GM20000 (cell line): ENCODE measurements around the gene ZC3H18.

Source experiments
- DNase-seq: peaks from one replicate; pipeline ENCODE4 v3.0.0; 2012; ENCODE audit warnings: low spot score
- TF ChIP-seq, protein P1 (sequence below): IDR thresholded peaks from 2 replicates; pipeline ENCODE4 v1.5.1; 2012; ENCODE audit warnings: mild to moderate bottlenecking, control low read depth; ENCODE audit errors: extremely low read depth, missing control alignments

The ZC3H18 gene

DNA sequence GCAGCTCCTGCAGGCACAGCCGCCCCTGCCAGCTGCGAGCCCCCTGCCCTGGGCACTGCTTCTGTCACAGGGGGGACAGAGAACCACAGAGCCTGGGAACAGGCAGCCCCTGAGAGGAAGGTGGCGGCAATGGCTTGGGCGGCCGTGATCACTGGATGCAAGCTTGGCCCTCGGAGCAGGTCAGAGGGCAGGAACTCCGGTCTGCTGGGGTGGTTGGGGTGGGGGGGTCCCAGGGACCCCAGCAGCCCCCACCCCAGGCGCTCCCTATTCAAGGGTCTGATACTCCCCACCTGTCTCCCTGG is 82.5 kb downstream of the ZC3H18 start:
- DNase-seq: no peak
- TF ChIP-seq, protein P1, sequence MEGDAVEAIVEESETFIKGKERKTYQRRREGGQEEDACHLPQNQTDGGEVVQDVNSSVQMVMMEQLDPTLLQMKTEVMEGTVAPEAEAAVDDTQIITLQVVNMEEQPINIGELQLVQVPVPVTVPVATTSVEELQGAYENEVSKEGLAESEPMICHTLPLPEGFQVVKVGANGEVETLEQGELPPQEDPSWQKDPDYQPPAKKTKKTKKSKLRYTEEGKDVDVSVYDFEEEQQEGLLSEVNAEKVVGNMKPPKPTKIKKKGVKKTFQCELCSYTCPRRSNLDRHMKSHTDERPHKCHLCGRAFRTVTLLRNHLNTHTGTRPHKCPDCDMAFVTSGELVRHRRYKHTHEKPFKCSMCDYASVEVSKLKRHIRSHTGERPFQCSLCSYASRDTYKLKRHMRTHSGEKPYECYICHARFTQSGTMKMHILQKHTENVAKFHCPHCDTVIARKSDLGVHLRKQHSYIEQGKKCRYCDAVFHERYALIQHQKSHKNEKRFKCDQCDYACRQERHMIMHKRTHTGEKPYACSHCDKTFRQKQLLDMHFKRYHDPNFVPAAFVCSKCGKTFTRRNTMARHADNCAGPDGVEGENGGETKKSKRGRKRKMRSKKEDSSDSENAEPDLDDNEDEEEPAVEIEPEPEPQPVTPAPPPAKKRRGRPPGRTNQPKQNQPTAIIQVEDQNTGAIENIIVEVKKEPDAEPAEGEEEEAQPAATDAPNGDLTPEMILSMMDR: no peak

DNA sequence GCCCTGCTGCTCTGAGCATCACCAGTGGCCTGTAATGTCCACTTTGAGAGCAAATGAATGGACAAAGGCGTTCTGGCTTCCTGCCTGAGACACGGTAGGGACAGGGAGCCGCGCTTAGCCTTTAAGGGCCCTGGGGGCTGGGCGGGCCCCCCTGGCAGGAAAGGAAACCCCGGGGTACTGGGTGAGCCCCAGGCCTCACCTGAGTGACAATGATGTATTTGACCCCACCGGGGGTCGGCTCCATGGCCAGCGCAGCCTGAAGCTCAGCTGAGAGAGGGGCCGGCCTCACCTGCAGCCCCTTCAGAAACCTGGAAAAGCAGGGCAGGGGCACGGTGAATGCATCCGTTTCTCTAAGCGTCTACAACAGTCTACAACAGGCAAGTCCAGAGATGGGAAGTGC is 82.9 kb downstream of the ZC3H18 start:
- TF ChIP-seq, protein P1: no peak

DNA sequence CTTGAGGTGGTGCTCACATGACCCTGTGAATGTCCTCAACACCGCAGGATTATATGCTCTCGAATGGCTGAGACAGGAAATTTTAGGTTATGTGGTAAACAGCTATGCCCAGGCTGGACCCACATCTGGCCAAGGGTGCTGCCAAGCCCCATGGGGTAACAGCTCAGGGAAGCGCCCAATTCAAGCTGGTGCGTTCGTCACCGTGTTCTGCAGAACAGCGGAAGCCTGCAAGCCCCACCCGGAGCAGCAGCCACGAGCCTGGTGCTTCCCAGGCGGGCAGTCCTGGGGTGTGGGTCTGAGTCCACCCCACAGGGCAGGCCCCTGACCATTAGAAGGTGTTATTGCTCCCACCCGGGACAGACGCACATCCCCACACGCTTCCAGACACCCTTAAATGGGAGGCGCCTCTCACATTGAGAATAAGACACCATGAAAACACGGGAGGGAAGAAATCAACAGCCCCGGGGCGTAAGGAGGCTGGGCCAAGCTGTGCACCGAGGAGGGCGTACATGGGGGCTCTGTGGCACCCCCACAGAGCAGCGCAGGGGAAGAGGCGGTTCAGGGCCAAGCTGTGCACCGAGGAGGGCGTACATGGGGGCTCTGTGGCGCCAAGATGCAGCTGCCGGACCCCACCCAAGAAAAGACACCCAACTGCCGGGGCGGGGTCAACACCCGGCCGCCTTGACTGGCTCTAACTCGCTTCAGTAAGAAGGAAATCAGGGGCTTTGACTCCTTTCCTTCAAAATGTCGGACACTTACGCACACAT is 83.6 kb downstream of the ZC3H18 start:
- no peak for DNase-seq
- TF ChIP-seq, protein P1: no peak

More for the DNA sequence above, 82.9 kb downstream of the ZC3H18 start:
- no peak for DNase-seq

DNA sequence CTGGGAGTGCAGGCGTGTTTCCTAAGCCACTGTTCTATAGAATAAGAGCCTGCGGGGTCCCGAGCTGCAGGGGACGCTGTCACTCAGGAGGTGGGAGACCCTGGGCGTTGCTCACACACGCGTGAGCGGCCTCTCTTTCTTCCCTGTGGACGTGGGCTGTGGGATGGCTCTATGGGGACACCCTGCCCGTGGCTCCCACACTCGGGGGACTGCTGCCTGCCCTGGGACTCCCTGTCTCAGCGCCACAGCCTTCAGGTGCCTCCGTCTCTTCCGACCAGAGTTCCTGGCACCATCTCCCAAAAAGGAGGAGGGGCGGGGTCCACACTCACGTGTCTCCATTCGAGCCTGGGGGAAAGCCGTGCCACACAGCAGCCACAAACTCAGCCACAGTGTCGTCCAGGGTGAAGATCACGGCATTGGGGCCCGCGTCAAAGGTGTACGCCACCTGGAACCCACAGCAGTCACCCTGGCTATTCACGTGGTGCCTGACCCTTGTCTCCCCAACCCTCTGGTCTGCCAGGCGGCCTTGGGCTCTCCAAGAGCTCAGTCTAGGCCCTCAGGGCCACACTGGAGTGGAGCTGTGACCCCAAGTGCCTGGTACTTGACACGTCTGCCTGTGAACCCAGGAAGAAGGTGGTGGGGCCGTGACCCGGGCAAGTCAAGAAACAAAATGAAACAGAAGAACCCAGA is 84.3 kb downstream of the ZC3H18 start:
- TF ChIP-seq, protein P1: no peak
- DNase-seq: no peak

DNA sequence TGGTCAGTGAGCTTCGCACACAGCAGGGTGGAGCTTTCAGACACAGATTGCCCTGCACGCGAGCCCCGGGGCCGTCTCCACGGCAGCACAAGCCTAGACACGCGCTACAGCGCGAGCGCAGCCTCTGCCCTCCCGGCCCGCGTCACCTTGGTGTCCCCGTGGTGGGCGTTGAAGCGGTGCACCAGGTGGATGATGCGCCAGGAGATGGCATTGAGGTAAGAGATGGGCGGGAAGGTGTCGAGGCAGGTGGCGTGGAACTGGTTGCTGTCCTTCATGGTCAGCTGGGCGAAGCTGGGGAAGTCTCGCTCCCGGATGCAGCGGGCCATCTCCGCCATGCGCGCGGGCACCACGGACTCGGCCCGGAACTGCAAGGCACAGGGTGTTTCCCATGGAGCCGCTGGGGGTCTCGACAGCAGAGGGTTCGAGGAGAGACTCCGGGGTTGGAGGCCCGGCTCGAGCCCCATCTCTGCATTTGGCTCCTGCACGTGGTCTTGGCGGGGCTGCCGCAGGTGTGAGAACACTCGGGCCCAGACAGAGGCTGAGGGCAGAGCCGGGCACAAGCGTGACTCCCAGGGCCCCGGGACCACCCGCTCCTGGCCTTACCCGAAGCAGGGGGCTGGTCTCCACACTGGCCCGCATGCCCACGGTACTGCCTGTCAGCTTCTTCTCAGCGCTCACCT is 85.0 kb downstream of the ZC3H18 start:
- TF ChIP-seq, protein P1: no peak
- DNase-seq: no peak

DNA sequence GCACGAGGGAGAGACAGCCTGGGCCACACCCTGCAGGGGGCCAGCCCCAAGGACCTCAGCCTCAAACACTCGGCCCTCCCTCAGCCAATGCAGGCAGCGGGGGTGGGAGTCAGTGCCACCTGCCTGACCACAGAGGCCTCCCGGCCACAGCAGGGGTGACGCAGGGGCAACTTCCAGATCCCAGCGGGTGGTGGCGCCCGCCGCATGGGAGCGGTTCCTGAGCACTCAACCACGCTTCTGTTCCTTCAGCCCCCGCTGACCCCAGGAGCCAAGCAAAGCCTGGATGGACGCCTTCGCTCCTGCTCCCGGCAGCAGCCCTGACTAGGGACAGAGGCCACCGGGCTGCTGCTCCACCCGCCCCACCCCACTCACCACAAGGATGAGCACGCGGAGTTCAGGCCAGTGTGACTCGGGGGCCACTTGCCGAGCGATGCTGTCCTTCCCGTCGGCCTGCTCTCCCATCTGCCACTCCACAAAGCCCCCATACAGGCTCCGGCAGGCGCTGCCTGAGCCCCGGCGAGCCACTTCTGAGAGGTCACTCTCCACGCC is 85.6 kb downstream of the ZC3H18 start:
- TF ChIP-seq, protein P1: no peak
- DNase-seq: no peak
